Measurements from ENCODE around the gene CCT6A.
A peak's percentile ranks its signal among the peaks of the same experiment; 100 is the strongest.
"Not testable (repeated sequence)": the region's sequence is repeated elsewhere in the genome, so short reads cannot be mapped to it uniquely, and the experiment has no call there.

The CCT6A gene, protein sequence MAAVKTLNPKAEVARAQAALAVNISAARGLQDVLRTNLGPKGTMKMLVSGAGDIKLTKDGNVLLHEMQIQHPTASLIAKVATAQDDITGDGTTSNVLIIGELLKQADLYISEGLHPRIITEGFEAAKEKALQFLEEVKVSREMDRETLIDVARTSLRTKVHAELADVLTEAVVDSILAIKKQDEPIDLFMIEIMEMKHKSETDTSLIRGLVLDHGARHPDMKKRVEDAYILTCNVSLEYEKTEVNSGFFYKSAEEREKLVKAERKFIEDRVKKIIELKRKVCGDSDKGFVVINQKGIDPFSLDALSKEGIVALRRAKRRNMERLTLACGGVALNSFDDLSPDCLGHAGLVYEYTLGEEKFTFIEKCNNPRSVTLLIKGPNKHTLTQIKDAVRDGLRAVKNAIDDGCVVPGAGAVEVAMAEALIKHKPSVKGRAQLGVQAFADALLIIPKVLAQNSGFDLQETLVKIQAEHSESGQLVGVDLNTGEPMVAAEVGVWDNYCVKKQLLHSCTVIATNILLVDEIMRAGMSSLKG

DNA sequence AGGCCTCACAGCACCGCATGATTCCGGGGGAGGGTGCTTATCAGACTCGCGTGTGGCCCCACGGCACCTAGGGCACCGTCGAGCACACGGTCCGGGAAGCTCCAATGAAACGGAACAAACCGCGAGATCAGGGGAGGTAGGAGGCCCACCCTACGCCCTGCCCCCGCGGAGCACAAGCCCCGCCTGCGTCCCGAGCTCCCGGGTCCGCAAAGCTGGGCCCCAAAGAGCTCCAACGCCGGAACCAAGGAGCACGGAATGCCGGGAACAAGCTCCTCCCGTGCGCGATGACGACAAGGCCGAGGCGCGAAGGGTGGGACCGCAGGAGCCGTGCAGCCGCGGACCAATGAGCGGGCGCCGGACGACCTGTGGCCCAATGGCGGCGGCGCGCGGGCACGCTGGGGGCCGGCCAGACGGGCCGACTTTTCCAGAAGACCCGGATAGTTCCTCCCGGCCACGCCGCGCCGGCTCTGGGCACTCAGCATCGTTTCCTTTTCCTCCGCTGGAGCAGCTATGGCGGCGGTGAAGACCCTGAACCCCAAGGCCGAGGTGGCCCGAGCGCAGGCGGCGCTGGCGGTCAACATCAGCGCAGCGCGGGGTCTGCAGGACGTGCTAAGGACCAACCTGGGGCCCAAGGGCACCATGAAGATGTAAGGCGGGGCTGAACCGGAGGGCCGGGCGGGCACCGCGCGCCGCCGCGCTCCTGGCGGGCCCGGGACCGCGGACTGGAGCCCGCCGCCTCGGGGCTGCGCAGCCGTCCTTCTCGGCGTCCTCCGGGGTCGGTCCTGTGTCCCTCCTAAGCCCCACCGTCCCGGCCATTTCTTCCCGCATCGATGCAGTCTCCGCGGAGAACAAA, at the start of gene CCT6A, which contains the start of gene PSPH:
Gene CCT6A (plus strand): TSS at position 427 of the 853 bp plus-strand sequence. CDS start 84 bp downstream, at position 511.
Gene PSPH (minus strand): TSS at position 106 of the 853 bp plus-strand sequence. CDS start 30,232 bp downstream, outside the sequence.
- peak; percentile 95 for DNase-seq

DNA sequence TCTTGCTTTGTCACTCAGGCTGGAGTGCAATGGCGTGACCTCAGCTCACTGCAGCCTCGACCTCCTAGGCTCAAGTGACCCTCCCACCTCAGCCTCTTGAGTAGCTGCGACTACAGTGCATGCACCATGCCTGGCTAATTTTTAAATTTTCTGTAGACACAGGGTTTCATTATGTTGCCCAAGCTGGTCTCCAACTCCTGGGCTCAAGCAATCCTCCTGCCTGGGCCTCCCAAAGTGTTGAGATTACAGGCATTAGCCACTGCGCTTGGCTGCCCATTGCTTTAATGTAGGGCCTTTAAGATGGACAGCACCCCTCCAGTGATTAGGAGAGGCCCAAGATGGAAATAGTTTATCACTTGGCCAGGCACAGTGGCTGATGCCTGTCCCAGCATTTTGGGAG, 47.8 kb upstream of the CCT6A start:
- DNase-seq = no peak

DNA sequence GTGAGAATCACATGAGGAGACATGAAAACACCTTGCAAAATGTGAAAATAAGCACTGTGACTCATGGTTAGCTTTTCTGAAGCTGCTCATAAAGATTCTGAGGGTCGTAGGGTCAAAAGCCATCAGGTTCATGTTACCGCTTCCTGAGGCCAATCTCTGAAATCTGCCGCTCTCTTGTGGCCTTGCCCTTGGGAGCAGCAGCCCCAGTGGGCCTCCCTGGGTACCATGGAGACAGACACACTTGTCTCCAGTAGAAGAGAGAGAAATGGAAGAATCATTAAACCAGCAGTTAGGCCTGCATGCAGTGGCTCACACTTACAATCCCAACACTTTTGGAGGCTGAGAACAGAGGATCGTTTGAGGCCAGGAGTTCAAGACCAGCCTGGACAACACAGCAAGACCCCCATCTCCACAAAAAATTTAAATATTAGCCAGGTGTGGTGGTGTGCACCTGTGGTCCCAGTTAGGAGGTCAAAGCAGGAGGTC, 44.4 kb upstream of the CCT6A start:
- DNase-seq = no peak

DNA sequence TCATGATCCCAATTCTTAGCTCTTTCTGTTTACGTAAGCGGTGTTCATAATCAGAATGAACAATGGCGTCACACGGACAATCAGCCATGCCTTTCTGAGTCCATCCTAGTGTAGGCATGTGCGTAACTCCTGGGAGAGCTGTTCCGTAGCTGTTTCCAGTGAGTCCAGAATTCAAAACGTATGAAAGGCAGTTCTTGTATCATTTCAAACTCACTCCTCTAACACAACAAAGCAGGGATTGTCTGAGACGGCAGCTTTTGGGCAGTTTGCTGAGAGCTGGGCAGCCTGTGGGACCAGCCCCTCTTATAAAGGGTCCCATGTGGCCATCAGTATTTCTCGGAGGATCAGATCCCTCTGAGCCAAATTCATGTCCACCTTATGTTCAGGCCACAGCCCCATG, 43.7 kb upstream of the CCT6A start:
- DNase-seq = no peak

DNA sequence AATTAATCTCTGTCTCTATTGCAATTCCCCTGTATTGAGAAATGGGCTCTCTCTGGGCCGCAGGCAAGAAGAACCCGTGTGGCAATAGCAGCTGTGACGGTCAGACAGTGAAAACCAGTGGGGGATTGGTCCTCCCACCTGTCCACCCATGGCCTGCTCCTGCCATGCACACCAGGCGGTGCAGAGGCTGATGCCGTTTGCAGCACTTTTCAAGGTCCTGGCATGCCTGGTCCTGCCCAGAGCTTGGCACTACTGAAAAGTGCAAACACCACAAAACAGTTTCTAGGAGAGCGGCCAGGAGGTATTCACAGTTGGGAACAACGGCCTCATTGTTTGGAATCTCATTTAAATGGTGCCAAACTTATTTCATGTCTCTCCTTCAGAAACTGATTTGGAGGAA, 41.9 kb upstream of the CCT6A start:
- DNase-seq = no peak

DNA sequence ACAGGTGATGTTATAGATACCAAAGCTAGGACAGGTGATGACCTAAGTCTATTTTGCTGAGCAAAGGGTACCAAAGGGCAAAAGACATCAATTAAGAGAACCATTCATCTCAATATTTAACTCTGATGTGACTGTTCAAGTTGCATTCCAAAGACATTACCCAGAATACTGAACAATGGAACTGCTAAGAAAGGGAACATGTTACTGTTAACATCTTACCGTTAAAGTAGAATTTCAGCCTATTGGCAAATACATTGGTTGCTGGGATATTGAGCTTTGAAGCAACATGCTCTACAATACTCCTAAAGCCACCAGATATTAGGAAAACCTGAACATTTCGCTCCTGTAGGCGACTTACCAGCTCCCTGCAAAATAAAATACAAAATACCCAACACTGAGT, 34.5 kb upstream of the CCT6A start:
- DNase-seq = not testable (repeated sequence)

DNA sequence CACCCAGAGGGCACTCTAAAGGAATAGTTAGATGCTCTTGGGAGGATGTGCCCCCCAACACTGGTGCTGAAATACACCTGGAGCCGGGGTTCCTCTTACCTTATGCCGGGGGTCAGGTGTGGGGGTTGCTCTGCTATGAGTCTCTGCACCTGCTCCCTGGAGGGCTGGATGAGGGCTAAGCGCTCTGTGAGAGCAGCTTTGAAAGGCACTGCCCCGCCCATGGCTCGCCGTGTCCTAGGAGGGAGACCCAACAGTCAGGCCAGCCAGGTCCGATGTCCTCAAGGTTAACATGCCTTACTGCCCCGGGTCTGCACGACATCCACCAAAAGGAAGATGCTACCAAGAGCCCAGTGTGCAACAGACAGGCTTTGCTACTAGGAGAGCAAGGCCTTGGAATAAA, 32.1 kb upstream of the CCT6A start:
- DNase-seq = no peak

DNA sequence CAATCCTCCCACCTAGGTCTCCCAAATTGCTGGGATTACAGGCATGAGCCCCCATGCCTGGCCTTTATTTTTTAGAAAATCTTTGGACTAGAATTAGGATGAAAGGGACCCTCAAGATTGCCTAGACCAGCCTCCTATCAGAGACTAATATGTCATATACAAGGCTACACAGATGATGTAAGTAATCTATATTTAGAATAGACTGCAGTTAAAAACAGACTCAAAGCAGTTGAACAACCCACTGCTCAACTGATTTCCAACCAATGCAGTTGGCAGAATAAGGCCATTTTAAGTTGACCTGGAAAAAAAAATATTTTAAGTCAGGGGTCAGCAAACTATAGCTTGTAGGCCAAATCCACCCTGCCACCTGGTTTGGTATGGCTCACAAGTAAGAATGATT, 28.1 kb upstream of the CCT6A start:
- DNase-seq = no peak

DNA sequence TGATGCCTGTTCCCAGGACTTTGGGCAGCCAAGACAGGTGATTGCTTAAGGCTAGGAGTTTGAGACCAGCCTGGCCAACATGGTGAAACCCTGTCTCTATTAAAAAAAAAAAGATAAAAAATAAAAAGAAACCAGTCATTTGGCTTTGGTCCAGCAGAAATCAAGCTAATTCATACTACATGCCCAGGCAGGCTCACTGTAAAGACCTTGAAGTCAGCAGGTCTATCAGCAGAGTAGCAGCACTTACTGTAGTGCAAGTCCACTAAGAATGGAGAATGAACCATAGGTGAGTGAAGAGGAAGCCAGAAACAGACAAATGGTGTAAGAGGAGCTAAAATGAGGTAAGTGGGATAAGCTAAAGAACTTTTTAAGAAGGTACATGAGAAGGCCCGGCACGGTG, 25.0 kb upstream of the CCT6A start:
- DNase-seq = no peak

DNA sequence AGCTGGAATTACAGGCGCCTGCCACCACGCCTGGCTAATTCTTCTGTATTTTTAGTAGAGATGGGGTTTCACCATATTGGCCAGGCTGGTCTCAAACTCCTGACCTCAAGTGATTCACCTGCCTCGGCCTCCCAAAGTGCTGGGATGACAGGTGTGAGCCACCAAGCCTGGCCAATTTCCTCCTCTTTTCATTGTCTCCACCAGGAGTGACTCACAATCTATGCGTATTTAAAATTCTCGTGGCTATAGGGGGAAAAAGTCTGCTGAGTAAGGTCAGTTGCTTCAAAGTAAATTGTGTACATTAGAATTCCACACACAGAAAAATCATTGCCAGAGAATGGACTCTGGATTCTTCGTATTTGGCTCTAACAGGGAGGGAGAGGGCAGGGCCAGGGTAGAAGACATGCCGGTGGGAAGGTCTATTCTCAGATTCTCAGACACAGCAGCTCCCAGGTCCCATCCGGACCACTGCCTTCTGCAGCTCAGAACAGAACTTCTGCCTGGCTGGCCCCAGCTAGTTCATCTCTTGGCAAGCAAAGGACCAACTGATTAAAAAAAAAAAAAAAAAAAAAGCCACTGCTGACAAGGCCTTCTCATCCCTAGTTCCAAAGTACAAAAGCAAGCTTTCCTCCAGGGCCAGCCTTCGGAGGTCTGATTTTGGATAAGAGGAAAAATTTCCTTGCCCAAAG, 22.5 kb upstream of the CCT6A start:
- no peak for DNase-seq

DNA sequence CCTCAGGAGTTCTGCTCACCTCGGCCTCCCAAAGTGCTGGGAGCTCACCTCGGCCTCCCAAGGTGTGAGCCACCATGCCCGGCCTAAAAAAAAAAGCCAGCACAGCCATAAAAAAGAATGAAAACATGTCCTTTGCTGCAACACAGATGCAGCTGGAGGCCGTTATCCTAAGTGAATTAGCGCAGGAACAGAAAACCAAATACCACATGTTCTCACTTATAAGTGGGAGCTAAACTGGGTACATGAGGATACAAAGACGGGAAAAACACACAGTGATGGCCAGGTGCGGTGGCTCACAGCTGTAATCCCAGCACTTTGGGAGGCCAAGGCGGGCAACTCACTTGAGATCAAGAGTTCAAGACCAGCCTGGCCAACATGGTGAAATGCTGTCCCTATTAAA, 21.2 kb upstream of the CCT6A start:
- DNase-seq = no peak

DNA sequence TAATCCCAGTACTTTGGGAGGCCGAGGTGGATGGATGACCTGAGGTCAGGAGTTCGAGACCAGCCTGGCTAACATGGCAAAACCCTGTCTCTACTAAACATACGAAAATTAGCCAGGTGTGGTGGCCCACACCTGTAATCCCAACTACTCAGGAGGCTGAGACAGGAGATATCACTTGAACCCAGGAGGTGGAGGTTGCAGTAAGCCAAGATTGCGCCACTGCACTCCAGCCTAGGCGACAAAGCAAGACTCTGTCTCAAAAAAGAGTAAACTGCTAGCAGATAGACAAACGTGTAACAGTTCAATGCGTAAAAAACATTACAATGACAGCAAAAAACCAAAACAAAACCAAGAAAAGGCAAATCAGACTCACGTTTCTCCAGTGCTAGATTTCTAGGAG, 20.0 kb upstream of the CCT6A start:
- not testable (repeated sequence) for DNase-seq

DNA sequence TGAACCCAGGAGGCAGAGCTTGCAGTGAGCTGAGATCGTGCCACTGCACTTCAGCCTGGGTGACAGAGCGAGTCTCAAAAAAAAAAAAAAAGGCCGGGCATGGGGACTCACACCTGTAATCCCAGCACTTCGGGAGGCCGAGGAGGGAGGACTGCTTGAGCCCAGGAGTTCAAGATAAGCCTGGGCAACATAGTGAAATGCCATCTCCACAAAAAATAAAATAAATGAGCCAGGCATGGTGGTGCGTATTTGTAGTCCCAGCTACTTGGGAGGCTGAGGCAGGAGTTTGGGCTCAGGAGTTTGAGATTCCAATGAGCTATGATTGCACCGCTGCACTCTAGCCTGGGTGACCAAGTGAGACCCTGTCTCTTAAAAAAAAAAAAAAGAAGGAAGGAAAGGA, 19.0 kb upstream of the CCT6A start:
- not testable (repeated sequence) for DNase-seq

DNA sequence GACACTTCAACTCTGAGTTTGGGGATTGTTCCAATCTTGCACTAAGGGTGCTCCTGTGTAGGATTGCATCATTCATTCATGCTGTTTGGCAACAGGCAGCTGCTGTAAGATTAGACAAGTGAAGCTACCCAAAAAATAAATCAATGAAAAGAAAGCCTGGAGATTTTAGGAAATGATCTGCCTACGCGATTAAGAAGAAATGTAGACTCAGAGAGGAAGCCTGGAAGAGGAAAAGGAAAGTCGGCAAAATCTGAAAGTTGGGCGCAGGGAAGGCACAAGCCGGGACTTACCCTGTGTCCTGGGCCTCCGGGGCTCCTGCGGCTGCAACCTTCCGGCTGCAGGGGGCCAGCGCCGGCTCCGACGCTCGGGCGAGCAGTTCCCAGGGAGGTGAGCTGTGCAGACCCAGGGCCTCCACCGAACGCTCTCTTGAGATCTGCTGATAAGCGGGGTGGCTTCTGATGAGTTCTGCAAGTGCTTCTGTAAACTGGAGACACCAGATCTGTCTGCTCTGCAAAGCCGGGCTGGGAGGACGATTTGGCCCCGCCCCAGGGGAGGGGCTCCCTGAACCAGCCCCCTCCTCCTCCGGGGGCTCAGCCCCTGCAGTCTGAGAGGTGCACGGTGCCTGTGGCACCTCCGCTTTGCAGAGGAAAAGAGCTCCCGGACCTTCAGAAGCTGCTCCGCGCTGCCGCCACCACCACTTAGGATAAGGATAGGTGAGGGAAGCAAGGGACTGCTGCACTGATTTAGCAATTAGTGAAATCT, 17.7 kb upstream of the CCT6A start:
- no peak for DNase-seq

DNA sequence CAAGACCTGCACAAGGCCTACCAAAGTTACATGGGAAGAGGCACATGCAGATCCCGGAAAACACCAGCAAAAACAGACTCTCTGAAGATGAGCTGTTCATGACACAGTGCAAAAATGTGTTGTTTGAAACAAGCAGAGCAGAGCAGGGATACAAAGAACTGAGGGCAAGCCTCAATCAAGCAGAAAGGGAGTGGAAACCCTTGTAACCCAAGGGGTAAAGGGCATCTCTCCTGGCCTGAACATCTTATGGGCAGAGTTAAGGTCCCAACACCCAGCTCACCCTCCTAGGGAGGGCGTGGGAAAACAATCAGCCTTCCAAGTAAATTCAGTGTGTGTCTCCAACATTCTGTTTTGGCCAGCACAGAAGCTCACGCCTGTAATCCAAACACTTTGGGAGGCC, 10.8 kb upstream of the CCT6A start:
- DNase-seq = no peak

DNA sequence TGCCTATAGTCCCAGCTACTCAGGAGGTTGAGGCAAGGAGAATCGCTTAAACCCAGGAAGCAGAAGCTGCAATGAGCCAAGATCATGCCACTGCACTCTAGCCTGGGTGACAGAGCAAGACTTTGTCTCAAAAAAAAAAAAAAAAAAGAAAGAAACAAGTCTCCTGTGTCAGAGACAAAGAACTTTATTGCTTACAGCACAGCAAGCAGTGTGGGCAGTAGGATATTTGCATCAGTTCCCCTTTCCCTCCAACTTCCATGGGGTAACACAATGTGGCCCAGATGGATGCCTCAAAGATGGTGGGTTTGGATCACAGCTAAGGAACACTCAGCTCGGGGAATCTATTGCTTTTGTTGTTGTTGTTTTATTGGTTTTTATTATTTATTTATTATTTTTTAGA, 5.8 kb upstream of the CCT6A start:
- not testable (repeated sequence) for DNase-seq

DNA sequence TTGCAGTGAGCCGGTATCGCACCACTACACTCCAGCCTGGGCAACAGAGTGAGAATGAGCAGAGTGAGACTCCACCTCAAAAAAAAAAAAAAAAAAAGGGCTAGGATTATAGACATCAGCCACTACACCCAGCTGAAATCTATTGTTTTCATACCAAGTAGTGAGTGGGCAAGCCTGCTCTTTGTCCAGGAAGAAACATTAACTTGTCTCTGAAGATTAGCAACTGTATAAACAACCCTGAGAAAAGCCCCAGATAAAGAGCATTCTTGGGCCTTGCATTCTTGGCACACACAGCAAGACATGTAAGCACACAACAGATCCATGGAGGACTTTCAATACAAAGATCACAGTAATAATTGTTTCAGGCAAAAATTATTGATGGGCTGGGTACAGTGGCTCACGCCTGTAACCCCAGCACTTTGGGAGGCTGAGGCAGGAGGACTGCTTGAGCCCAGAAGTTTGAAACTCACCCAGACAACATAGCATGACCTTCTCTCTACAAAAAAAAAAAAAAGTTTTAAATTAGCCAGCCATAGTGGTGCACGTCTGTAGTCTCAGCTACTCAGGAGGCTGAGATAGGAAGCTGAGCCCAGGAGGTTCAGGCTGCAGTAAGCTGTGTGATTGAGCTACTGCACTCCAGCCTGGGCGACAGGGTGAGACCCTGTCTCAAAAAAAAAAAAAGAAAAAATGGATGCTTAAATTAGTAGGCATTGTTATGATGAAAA, 4.7 kb upstream of the CCT6A start:
- peak; percentile 34 for DNase-seq

DNA sequence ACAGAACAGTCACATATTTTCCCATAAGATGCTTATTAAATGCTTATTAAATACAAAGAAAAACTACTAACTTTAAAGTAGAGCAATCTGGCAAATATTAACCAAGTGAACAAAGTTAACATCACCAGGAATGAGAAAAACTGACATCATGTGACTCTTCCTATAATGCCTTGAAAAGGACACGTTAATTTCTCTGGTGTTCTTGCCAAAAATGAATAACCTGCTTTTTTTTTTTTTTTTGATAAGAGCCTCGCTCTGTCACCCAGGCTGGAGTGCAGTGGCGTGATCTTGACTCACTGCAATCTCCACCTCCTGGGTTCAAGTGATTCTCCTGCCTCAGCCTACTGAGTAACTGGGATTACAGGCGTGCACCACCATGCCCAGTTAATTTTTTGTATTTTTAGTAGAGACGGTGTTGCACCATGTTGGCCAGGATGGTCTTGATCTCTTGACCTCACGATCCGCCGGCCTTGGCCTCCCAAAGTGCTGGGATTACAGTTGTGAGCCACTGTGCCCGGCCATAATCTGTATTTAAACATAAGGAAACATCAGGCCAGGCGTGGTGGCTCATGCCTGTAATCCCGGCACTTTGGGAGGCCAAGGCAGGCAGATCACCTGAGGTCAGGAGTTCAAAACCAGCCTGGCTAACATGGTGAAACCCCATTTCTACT, 4.0 kb upstream of the CCT6A start:
- not testable (repeated sequence) for DNase-seq

DNA sequence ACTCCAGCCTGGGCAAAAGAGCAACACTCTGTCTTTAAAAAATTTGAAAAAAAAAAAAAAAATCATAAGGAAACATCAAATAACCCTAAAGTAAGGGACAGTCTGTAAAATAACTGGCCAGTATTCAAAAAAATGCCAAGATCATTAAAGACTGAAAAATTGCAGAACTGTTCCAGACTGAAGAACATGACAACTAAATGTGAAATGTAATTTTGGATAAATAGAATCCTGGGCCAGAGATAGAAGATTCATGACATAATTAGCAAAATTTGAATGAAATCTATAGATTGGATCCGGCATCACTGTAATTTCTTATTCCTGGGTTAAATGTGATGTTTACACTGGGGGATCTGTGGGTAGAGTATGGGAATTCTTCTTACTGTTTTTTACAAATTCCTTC, 3.3 kb upstream of the CCT6A start:
- no peak for DNase-seq

DNA sequence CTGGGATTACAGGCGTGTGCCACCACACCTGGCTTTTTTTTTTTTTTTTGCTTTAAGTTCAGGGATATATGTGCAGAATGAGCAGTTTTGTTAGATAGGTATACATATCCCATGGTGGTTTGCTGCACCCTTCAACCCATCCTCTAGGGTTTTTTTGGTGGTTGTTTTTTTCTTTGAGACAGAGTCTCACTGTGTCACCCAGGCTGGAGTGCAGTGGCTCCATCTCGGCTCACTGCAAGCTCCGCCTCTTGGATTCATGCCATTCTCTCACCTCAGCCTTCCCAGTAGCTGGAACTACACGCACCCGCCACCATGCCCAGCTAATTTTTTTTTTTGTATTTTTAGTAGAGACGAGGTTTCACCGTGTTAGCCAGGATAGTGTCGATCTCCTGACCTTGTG, 2.8 kb upstream of the CCT6A start:
- not testable (repeated sequence) for DNase-seq

DNA sequence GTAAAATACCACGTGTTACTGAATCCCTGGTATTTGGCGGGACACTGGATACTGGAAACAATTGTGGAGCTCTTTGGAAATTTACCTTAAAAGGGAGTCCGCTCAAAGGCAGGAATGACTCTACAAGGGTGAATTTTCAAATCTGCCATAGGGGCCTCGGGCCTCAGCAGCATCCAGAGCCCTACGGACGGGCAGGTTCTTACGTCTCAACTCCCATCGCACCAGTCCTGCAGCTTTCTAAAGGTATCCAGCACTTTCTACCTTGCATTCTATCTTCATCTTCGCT, 569 bp upstream of the CCT6A start:
- no peak for DNase-seq
